Inflammatory macrophage treated with lipopolysaccharide for 4 hours (primary cell): ENCODE results near the gene POU2F3.
"Not testable (repeated sequence)": the region's sequence is repeated elsewhere in the genome, so short reads cannot be mapped to it uniquely, and the experiment has no call there.

Source experiments
- DNase-seq: peaks from one replicate; pipeline ENCODE4 v3.0.0-alpha.2; 2020

POU2F3 gene

DNA sequence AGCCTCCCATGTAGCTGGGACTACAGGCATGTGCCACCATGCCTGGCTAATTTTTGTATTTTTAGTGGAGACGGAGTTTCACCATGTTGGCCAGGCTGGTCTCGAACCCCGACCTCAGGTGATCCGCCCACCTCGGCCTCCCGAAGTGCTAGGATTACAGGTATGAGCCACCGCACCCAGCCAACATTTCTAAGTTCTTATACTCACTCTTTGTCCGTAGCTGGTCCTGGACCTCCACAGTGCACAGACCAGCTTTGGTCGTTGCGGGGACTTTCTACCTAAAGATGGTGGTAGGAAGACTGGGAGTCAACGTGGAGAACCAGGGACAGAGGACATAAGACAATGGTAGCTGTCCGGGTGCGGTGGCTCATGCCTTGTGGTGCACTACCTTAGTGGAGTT lies 13.4 kb downstream of the POU2F3 start:
- not testable (repeated sequence) for DNase-seq

DNA sequence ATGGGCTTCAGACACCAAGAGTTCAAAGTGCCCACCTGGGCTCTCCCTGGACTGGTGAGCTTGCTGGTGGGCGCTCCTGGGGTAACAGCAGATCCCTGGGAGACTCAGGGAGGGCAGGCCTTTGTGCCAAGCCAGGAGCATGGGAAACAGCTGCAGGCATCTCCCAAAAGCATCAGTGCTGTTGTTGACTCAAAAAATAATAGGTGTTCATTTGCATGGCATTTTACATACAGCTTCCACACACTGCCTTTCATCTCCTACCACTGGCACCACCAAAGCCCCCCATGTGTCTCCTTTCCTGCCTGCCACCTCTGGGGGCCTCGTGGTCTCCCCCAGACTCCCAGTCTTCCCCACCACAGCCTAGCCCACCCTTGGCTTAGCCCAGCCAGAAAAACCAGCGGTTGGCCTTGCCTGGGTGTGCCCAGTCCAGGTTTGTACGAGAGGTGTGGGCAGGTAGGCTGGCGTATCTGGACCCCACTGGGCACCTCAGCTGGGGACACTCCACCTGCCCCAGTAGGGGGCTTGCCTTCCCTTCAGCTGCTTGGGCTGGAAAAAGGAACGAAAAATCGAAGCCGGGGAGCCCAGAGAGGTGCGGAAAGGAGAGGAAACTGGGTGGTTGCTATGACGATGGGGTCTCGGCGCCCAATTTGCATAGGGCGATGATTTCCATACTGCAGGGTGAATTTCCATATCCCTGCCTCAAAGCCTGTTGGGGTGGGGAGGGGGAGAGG lies 15.0 kb downstream of the POU2F3 start:
- no peak for DNase-seq

DNA sequence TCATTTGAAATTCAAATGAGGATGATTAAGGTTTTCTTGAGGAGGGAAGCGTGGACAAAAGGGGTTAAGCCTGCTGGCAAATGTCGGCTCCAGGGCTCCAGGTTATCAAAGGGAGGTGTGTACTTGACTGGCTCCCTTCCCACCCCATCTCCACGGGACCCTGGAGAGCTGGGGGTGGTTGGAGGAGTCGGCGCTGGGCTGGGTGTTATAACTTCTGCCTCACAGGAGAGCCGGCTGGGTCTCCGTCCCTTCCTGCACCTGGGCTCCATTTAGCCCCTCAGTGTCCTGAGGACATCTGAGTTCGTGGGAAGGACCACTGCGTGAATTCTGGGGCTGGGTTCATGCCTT lies 15.6 kb downstream of the POU2F3 start:
- no peak for DNase-seq

DNA sequence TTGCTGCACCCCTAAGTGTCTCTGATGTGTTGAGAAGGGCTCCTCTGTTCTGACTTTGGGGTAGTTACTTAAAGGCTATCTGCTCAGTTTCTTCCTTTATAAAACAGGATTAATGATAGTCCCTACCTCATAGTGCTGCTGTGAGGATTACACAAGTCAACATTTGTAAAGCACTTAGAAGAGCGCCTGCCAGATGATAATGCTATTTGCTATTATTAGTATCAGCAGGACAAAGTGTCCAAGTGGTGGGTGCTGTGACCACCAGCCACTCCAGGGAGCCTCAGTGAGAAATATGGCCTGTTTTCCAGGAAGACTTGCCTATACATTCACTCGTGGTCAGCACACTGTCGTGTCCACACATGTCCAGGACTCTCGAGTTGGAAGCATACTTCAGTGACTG lies 16.2 kb downstream of the POU2F3 start:
- DNase-seq: no peak

DNA sequence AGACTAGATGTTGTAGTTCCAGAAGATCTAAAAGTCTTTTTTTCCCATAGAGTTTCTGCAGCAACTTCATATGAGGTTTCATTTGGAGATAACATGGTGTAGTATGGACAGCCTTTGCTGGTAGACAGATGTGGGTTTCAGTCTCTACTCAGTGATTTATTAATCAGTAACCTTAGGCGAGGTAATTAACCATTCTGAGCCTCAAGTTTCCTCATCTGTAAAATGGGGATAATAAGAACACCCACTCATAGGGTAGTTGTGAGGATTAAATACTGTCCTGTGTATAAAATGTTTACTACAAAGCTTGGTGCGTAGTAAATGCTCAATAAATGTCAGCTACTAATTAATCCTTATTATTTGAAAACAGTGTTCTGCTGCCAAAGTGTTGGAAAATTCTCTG lies 16.8 kb downstream of the POU2F3 start:
- no peak for DNase-seq

- DNase-seq: no peak
Measured at GRCh38 chr11:120257346-120257745, 17.4 kb downstream of the POU2F3 start.

- no peak for DNase-seq
Measured at GRCh38 chr11:120258661-120259060, 18.7 kb downstream of the POU2F3 start.

DNA sequence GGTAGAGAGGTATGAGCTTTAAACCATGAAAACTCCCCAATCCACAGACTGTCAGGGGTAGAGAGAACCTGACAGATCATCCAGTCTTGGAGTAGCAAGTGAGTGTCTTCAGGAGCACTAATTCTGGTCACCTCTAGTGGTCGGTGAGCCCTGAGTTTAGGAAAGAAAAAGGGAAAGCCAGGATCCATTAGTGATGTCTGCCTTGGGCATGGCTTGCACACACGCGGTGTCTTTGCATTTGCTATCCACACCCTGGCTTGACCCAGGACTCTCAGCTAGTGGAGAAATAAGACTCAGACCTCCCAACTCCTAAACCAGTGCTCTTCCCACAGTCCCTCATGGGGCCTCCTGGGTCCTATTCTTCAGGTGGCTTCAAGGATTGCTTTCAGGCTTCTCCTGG lies 19.3 kb downstream of the POU2F3 start:
- no peak for DNase-seq

GRCh38 chr11:120259988-120260565 lies 20.1 kb downstream of the POU2F3 start:
- DNase-seq: no peak

DNA sequence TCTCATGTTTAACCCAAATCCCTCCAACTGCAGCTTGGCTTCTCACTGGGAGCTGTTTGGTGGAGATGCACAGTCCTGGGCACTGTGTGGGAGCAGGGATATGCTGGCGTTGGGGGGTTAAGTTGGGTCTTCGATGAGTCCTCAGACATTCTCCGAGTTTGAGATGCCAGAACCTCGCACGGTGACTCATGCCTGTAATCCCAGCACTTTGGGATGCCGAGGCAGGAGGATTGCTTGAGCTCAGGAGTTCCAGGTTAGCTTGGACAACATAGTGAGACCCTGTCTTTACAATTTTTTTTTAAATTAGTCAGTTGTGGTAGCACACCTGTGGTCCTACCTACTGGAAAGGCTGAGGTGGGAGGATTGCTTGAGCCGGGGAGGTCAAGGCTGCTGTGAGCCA lies 20.7 kb downstream of the POU2F3 start:
- DNase-seq: no peak

DNA sequence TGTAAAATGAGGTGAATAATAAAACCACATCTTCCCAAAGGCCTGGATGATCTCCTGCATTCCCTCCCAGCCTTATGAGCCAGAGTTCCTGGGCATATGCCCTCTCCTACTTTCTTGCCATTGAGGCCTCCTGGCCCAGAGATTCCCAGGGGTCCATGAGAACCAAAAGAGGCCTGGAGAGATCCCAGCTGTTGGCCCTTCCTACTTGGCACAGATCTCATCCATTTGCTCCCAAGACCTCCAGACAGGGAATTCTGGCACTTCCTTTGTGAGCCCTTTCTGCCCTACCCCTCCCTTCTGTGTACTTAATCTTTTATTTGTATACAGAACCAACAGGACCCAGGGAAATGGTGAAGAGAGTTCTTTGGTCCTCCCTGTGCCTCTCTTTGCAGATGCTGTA lies 21.4 kb downstream of the POU2F3 start:
- DNase-seq: no peak

DNA sequence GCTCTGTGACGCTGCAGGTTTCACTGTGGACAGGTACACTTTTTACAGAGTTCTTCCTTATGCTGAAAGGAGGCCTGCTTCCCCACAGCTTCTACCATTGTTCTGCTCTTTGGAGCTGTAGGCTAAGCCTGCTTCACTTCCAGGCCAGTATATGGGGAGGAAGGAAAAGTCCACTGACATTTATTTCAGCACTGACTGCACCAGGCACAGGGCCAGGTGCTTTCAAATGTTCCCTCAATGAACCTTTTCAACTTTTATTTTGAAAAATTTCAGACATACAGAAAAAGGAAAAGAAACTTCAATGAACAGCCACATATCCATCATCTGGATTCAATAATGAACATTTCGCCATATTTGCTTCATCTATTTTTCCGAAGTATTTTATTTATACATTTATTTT lies 22.0 kb downstream of the POU2F3 start:
- no peak for DNase-seq

- DNase-seq: no peak
Measured at GRCh38 chr11:120267319-120267718, 27.4 kb downstream of the POU2F3 start.

DNA sequence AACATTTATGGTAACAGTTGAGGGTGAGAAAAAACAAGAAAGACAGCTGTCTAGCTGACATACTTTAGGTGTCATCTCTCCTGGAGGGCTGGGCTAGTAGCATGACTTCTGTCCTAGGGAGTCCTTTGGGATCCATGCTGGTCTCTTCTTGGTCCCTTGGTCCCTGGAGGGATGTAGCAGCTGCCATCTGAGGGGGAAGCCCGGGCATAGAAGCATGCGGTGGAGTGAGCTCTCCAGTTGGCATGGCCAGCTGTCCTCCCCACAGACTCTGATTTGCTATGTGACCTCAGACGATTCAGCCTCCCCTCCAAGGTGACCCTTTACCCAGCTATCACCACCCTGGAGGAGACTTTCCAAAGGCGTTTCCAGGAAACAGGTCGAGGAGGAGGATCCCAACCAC lies 28.7 kb downstream of the POU2F3 start:
- no peak for DNase-seq

- DNase-seq: no peak
Measured at GRCh38 chr11:120270386-120270785, 30.4 kb downstream of the POU2F3 start.

GRCh38 chr11:120271672-120272071 lies 31.7 kb downstream of the POU2F3 start:
- no peak for DNase-seq

DNA sequence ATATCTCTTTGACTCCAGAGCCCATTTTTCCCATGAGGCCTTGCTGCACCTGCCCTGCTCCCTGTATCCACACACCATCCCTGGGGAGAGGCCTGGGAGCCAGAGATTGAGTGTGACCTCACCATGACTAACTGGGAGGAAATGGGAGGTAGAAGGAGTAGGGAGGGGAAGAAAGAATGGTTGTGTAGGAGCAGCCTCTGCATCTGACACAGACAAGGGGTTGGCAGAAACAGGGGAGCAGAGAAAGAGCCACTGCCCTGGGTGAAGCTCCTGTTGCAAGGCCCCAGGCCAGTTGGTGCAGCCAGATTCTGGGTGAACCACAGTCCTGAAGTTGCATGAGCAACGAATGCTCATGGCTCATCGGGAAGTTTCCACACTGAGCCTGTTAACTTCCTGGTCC lies 32.4 kb downstream of the POU2F3 start:
- no peak for DNase-seq

DNA sequence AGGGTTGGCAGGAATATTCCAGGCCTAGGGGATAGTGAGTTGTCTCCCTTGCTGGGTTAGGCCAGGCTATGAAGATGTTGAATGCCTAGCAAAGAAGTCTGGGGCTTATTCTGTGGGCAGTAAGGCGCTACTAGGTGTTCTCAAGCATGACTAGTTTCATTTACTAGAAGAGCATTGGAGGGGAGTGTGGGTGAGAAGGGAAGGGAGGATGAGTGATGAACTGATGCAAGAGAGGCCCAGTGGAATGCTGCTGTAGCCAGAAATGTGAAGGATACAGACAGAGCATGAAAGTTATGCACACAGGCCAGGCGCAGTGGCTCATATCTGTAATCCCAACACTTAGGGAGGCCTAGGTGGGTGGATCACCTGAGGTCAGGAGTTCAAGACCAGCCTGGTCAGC lies 33.5 kb downstream of the POU2F3 start:
- DNase-seq: no peak

DNA sequence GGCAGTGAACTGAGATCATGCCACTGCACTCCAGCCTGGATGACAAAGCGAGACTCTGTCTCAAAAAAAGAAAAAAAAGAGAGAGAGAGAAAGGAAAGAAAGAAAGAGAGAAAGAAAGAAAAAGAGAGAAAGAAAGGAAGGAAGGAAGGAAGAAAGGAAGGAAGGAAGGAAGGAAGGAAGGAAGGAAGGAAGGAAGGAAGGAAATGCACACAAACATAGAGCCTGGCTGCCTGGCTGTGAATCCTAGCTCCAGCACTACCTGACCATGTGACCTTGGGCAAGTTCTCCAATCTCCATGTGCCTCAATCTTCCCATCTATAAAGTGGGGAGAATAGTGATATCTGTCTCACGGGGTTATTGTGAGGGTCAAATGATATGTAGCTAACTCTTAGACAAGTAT lies 34.0 kb downstream of the POU2F3 start:
- not testable (repeated sequence) for DNase-seq

- DNase-seq: no peak
Measured at GRCh38 chr11:120279502-120279901, 39.6 kb downstream of the POU2F3 start.

DNA sequence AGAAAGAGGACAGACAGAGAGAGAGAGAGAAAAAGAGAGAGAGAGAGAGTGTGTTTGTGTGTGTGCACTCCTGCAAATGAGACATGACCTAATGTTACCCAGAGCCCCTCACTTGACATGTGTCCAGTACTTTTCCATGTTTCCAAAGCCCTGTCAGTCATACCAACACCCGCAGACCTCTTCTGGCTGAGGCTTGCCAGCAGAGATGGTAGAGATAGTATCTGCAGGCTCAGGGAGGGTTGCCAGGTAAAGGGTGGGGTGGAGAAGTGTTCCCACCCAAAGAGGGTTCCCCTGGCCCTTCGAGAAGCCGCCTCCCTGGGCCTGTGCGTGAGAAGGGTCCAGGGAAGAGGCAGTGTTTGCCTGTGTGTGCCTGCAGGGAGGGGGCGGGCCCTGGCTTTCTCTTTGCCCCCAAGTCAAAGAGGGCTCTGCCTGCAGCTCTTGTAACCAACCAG lies 40.7 kb downstream of the POU2F3 start:
- no peak for DNase-seq

DNA sequence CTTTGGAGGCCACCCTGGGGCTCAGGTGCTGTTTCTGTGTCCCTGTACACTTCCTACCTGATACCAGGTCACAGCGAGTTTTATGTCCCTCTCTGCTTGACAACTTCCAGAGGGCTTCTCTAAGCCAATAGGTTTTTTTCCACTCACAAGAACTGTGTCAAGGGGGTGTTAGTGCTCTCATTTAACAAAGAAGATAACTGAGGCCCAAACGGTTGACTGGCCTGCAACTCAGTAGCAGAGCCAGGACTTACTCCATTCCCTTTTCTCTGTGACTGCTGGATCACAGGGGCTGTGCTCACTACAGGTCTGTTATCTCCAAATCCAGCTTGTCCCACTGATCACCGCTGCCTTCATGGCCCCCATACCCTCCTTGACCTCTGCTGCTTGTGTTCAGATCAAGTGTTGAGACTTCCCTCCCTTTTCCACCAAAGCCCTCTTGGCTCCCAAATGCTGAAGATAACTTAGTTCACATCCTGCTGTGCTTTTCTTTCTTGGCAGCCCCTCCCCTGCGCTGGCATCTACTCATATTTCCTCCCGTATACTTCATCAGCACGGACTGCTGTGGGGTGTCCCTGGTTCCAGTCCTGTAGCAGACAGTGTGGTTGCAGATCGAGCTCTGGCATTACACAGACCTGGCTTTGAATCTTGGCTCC lies 41.3 kb downstream of the POU2F3 start:
- DNase-seq: no peak

- no peak for DNase-seq
Measured at GRCh38 chr11:120283124-120283523, 43.2 kb downstream of the POU2F3 start.

DNA sequence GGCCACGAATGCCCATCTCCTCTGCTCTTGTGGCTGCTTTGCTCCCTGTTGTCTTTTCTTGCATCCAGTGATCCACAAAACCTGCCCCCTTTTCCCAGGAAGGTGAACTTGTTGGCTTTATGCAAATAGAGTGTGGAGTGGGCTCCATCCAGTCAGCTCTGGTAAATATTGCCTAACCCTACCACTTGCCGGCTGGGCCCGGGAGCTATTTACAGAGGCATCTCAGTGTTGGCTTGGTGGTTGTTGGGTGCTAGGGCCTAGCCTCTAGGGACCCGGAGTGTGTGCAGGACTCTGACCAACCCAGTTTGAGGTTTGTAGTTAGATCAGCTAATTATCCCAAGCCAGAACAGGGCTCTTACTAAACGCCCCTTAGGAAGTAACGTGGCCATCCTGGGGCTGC lies 44.3 kb downstream of the POU2F3 start:
- no peak for DNase-seq

DNA sequence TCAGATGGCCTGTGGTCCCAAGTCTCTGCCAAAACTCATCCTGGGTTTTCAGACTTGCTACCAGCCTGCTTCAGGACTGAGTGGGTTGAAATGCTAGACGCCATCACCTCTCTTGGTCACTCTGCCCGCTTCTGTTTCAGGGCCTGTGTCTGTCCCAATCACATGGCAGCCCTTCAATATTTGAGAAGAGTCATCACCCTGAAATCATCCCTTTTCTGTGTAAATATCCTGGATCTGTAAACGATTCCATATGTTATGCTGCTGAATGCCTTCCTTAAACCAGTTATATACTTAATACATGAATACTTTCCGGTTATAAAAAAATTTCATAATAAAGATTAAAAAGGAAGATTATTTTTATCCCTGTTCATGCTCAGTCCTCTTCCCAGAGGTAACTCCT lies 45.3 kb downstream of the POU2F3 start:
- no peak for DNase-seq
